HG03095 (cell line): ENCODE results near the gene TRIB2.
A peak's percentile ranks its signal among the peaks of the same experiment; 100 is the strongest.

ENCODE experiments used
- ATAC-seq: cut with Tn5 transposase; IDR thresholded peaks from one replicate; pipeline ENCODE4 v1.9.1; 2021; ENCODE audit warnings: moderate library complexity; ENCODE audit not compliant: unreplicated experiment

TRIB2 gene

GRCh38 chr2:12719400-12720277 is 2.9 kb downstream of the TRIB2 start:
- no peak for ATAC-seq

DNA sequence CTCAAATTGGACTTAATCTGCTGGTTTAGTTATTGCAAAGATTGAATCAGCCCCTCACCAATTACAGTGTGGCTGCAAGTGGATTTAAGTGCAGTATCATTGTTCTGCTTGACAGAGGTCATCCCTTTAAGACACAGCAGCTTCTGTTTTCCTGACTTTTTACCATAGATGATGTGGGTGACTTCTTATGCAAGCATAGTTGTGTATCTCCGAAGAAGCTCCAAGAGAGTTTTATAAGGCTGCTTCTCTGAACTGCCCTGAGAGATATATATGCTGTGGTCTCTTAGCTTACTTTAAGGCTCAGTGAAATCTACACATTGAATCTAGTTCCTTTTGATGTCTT is 3.5 kb downstream of the TRIB2 start:
- no peak for ATAC-seq

- ATAC-seq: no peak
These were observed 4.1 kb downstream of the TRIB2 start for GRCh38 chr2:12720754-12721378.

DNA sequence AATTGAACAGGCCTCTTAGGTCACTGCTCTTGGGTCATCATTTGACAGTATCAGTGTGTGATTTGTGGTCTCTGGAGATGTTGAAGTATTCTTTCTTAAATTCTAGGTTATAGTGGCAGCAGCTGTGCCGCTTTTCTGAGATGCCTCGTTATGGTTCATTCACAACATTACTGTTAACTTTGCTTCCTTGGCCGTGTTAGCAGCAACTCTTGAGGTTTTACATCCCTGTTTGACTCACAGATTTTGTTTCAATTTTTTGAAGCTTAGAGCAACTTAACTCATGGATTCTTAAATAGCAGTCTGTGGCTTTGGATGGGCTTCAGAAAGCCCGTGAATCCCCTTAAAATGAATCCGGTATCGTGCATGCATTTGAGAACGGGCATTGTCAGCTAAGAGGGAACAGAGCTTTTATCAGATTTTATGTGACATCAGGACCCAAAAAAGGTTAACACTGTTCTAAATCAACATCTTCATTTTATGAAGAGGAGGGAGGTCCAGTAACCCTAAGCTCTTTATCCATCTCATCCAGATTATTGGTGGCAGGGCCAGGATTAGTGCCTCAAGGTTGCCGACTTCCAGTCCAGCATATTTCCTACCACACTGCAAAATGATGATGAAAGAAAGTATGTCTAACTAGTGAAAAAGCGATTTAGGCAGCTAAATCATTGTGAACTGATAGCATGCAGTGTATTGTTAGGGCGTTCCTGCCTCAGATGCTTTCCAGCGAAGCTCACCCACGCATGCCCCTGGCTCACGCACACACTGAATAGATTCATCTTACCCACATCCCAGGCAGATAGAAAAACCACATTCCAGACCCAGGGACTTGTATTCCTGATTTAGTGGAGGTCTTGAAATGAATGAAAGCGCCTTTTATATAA is 5.1 kb downstream of the TRIB2 start:
- ATAC-seq: no peak

GRCh38 chr2:12722447-12723316 is 5.9 kb downstream of the TRIB2 start:
- ATAC-seq: no peak

DNA sequence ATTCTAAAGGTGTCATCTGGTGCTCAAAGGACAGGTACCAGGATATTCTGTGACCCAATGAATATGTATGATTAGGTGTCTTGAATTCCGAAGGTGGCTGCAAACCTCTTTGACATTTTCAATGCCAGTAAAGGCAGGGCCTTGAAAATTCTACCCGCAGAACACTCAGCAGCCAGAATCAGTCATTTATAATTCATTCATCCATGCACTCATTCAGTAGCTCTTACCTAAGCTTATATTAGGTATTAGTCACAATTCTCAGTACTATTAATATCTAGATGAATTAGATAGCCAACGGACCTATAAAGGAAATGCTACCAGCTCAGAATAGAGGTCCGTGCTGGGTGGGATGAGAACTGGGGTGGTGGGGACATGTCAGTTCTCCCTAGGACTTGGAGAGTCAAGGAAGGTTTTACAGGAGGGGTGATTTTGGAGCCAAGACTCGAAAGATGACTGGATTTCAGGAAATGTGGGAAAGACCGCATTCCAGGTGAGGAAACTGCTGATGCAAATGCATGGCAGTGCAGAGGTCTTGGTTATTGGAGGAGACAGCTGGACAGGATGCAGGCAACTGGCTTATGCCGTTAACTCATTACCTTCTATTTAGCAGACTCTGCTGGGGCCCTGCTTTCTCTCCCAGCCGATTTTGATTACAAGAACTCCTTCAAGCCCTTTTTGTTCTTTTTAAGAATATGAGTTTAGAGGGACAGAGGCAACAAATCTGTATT is 7.2 kb downstream of the TRIB2 start:
- ATAC-seq: no peak

DNA sequence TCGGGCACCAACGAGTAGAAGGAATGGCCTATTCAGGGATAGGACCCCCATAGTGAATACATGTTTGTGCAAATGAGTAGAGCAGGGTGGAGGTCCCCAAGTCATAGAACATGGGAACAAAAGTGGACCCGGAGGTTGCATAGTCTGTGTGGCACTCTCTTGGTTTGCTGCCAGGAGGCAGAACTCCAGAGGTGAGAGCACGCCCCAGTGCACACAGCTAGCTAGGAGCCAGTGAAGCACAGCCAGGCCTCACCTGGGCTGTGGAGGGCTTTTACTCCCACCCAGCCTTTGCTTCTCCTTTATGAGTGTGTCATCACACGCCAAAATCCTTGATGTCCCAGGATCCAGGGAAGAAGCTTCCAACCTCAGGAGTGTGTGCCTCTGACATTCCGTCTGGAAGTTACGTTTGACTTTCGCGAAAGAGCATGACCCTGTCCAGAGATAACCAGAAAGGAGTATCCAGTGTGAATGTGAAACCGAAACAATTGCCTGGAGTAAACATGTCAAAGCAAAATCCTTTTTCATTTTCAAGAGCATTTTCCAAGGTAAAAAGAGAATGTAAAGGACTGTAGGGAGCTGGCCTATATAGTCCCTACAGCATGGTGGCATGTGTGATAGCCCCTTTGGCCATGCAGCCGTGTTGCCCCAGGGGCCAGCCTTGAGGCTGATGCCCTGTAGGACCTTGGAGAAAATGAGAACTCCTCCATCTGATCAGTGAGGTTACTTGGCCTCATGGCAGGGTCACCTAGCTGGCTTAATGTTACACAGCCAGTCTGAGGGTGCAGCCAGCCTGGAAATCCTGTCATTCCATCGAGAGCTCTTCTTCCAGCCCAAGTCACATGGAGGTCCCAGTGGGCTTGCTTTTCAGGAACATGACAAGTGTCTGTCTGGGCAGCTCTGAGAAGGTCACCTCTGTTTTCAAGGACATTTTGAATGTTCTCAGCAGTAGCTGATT is 8.8 kb downstream of the TRIB2 start:
- no peak for ATAC-seq

- no peak for ATAC-seq
These were observed 9.5 kb downstream of the TRIB2 start for GRCh38 chr2:12726271-12726670.

- ATAC-seq: no peak
These were observed 10.3 kb downstream of the TRIB2 start for GRCh38 chr2:12727065-12727464.

DNA sequence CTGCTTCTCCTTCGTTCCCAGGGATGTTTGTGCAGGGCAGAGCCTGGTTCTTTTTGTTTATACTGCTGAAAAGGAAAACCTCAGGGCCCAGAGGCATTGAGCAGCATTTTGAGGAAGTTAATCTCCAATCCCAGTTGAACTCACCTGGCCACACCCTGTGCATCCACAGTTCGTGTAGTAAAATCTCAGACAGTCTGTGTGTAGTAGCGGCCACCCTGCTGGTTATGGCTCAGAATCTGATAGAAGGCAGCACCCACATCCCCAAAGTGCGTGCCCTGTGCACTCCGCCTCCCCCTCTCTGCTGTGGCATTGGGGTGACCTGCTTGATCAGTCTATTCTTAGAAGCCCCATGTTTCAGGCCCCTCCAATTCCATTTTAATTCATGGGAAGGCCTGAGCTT is 10.9 kb downstream of the TRIB2 start:
- no peak for ATAC-seq

DNA sequence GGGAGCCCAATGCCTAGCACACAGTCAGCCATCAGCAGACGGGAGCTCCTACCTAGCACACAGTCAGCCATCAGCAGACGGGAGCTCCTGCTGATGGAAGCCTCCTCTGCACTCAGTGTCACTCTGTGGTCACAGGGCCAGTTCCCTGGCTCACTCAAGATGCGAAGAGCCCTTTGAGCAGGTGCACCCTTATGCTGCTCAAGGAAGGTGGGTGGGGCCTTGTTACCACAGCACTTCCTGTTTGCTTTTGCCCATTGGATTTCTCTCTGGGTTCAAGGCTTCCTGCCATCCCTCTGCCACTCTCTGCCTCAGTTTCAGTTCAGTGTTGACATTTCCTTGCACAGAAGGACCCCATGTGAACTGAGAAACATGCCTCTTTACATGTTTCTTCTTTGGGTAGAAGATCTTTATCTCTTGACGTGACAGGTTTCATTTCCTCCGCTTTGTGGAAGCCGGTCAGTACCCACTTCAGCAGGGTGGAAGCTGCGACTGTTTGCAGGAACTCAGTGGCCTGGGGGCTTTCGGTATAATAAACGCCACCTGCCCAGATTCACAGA is 11.6 kb downstream of the TRIB2 start:
- peak; percentile 84 for ATAC-seq

GRCh38 chr2:12730265-12730664 is 13.5 kb downstream of the TRIB2 start:
- ATAC-seq: no peak

DNA sequence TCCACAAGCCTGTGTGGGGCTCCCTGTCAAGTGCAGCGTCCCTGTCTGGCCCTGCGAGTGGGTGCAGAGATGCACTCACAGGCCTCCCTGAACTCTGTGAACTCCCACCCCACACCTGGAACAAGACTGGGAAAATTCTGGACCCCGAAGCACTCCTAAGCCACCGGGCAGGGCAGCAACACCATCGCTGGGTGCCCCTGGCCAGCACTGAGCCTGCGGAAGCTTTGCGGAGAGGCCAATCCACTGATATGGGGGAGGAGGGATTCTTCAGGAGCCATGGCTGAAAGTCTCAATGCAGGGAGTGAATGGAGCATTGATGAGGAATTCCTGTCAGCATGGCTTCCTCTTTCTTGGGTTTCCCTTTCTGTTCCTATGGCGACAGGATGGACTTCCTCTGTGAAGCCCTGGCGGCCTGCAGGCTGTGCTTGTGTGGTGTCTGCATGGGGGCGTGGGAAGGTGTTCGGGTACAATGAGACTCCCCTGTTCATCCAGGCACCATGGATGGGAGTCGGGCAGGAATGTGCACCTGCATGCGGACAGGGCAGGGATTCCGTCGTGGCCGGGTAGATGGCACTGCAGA is 15.1 kb downstream of the TRIB2 start:
- ATAC-seq: no peak

DNA sequence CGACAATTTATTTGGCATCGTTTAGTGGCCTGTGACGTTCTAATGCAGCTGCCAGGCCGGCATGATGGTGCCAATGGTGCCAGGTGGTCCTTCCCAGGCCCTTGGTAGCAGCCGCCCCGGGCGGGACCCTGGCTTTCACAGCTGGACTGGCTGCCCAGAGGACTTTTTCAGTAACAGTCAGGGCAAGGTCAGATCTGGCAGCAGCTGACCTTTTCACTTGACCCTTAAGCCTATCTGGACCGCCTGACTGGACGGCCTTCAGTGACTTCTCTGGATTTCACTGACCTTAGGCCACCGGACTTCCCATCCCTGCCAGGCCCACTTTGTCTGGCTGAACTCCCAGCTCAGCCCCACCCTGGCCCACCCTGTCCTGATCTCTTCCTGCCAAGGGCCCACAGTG is 15.9 kb downstream of the TRIB2 start:
- ATAC-seq: no peak

DNA sequence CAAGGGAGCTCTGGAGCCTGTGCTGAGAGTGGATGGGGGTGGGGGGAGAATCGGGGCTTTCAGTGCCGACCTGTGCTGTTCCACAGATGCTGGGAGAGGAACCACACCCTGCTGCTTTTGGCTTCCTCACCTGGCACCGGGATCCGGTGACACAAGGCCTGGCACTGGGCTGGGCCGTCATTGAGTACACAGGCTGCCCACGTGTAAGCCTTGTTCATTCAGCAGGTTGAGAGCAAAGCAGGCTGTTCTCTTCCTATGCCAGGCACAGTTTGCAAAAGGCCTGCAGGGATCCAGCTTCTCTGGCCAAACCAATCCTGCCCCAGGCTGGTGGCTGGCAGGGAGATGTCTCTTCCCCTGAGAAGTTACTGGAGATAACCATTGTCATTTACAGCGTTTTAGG is 17.1 kb downstream of the TRIB2 start:
- no peak for ATAC-seq

DNA sequence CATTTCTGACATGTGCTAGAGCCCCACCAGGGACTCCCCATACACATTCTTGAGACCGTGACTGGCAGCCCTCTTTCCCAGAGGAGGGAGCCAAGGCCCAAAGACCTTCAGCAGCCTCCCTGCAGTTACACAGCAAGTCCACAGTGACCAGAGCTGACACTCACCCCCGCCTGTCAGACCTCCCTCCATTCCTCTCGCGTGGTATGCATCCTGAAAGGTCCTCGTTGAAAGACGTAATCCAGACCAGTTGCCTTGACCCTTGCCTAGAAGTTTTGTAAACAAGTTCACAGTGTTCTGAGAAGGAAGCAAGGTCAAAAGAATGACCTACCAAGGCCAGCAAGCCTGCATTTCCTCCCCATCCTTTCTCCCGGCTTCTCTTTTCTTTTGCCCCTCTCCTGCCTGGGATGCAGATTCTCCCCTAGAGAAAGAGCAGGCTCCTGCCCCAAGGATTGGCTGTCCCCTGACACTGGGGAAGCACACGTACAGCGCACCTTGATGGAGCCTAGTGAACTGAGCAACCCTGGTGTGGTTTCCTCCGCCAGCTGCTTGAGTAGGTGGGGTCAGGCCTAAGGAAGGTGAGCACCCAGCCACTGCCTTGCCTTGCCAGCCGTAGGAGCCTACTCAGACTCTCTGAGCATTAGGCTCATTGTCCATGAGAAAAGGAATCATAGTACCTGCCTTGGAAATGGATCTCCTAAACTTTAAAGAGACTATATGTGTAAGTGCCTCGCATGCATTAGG is 18.3 kb downstream of the TRIB2 start:
- no peak for ATAC-seq

DNA sequence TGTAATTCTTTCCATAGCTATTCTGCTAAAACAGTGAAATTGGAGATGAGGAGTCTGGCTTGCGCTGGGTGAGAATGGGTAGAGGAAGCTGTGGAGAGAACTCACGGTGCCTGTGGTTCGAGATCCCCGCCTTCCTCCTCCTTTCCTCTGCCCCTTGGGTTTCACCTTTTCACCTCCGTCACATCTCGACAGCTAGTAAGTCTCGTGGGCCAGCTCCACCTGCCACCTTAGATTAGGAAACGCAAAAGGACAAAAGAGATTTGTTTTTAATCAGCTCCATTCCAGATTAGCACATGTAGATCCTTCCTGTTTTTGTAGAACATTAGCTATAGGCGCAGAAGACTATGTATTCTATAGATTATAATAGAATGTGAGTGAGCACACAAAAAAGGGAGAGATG is 20.6 kb downstream of the TRIB2 start:
- ATAC-seq: no peak
